ENCODE results near the gene SLC14A1.

SLC14A1 gene

DNA sequence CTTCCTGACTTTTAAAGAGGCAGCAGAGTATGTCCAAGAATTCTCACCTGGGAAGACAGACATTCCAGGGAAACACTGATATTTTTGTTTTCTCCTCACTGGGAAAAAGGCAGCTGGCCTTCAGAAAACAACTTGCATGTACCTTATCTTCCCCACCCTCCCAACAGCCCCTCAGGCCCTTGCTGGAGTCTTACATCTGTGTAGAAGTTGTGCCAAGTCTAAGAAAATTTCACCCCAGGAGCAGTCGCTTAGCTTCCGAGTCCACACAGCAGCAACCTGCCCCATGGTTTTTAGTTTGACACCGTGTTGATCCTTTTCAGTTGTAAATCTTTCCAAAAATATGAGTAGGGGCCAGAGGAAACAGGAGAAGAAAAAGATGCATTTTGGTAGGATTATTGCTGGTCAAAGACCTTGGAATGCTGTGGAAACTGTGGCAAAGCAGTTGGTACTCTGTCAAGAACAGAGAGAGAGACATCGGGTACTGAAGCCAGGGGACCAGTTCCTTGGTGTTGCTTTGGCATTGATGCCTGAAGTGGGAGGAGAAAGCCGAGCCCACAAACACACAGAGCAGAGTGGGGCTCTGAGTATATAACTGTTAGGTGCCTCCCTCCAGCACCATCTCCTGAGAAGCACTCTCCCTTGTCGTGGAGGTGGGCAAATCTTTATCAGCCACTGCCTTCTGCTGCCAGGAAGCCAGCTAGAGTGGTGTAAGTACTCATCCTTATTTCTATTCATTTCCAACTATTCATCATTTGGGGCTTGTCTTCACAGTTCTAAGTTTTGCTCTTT, at the start of gene SLC14A1:
TSS of gene SLC14A1 (plus strand) at position 615 of the 789 bp plus-strand sequence. CDS start 6,140 bp downstream, outside the sequence.
- DNase-seq = no peak

DNA sequence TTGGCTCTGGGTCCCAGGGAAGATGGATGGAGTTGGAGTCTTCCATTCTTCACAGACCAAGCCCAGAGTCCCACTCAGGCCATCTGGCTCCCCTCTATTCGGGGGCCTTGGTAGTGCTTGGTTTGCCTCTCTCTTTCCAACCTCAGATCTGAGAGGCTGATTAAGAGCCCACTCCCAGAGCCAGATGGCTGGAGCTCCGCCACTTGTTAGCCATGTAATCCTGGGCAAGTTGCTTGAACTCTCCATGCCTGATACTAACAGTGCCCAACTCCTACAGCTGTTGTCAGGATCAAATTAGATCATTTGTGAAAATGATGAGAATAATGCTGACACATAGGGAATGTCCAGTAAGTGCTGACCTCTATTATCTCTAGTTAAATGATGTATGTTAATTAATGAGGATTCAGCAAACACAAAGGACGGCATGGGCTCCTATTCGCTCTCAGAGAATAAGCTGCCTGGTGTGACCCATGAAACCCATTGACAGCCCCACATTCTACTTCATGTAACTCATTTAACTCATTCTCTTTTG, 46.6 kb upstream of the SLC14A1 start:
- no peak for DNase-seq

DNA sequence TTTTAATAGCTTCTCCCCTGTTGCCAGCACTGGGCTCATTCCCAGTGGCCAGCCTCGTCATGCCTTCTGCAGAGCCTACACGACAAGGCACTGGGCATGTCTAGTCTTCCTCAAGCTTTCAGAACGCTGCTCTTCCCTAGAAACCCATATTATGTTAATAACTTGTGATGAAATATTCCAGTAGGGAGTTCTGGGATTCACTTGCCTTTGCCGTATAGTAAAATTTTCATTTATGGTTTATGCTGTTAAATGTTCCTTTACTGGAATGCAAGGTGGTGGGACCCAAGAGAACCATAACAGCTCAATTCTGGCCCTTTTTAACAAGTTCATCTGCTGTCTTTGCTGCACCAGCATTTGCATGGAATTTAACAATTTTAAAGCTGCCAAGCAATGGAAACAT, 45.5 kb upstream of the SLC14A1 start:
- no peak for DNase-seq

DNA sequence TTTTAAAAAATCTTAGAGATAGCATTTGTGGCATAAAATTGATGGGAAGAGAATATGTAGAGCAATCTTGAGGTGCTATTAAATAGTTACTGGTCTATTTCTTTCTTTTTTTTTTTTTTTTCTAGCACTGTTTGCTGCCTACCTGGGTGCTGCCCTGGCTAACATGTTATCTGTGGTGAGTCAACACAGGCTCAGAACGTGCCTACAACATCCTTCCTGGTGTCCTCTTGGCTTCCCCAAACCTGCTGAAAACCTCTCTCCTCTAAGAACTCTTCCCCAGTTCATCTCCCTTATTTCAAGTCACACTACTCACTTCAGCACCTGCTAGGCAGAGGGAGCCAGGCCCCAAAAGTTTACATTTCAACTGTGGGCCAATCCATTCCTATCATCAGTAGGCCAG, 45.1 kb upstream of the SLC14A1 start:
- DNase-seq = no peak

DNA sequence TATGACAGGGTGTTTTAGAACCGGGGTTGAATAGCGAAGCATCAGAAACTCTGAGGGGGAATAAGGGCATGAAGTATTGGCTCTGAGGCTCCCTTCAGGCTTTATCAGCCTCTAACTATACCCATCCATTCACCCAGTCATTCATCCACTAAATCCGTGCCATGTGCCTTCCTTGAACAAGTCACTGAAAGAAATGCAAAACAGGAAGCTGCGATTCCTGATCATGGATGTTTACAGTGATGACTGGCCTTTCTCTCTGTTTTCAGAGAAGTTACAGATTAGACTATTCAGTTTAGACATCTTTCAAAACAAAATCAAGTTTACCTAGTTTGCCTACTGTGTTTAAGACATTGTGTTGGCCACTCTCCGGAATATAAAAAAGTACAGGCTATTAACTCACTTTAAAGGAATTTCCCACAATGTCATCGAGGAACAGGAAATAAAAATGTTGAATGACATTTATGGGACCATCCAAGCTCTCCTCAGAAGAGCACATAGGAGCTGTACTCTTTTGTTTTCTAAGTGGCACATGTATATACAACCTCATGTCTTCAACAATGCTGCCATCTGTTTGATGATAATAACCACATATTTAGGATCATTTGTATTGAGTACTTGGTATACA, 43.8 kb upstream of the SLC14A1 start:
- DNase-seq = no peak

GRCh38 chr18:45682181-45682580, 41.8 kb upstream of the SLC14A1 start:
- DNase-seq = no peak

DNA sequence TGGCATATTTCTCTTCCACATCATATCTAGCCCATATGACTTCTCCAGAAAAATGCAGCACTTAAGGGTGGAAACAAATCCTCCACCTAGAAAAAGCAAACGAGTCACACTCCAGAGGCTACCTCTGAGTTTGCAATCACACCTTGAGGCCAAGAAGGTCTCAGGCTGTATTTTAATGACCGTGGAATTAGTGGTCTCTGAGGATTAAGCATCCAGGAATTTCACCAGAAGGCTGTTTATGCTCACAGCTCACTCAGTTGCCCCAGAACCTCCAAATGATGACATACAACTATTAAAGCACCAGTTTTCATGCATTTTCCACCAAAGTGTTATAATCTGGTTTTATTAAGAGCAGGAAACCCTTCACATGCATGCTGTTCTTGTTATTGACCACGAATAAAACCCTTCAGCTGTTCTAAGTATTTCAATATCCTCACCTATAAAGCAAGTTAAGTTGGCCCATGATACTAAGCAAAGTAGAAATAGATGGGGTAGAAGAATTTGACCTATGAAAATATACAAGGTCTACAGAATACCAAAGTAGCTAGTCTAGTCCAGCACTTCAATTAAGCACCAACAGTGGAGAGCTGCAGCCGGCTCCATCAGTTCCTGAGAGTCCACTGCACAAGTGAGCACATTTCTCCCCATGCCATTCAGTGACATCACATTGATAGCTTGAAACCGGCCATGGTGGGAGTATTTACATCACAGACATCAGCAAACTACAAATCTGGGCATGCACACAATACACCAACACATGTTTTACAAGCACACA, 39.5 kb upstream of the SLC14A1 start:
- DNase-seq = no peak

- no peak for DNase-seq
Measured at GRCh38 chr18:45686891-45687611, 36.9 kb upstream of the SLC14A1 start.

- no peak for DNase-seq
Measured at GRCh38 chr18:45687621-45688020, 36.4 kb upstream of the SLC14A1 start.

DNA sequence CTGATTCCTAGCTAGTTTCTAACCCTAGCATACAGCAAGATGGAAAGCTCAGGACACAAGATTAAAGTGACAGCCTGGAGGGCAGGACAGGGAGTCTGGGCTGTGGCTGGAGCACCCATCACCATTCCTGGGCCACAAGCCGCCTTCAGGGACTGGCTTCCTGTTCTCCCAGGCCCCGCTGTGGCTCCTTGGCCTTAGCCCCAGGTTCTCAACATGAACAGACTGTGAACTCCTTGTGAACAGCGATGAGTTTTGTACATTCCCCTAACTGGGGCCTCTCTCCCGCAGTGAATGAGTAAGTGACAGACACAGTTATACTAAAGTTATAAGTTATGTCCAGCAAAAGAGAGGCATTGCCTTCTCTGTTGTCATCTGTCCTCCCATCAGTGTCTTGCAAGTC, 35.9 kb upstream of the SLC14A1 start:
- no peak for DNase-seq

GRCh38 chr18:45688833-45689232, 35.1 kb upstream of the SLC14A1 start:
- DNase-seq = no peak

DNA sequence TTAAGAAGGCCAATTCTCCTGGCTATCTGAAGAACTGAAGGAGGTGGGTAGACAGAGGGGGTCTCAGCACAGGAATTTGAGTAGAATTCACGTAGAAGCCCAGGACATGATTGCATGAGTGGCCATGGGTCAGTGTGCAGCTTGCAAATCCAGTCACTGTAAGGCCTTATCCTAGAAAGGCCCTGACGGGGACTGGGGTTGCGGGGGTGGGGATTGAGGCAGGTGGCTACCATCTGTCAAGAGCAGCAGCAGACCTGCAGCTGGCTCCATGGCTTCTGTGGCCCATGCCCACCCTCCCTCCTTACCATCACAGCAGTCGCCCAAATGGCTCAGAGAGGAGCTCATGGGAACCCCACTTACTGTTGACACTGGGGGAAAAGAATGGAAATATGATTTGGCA, 34.6 kb upstream of the SLC14A1 start:
- DNase-seq = no peak

DNA sequence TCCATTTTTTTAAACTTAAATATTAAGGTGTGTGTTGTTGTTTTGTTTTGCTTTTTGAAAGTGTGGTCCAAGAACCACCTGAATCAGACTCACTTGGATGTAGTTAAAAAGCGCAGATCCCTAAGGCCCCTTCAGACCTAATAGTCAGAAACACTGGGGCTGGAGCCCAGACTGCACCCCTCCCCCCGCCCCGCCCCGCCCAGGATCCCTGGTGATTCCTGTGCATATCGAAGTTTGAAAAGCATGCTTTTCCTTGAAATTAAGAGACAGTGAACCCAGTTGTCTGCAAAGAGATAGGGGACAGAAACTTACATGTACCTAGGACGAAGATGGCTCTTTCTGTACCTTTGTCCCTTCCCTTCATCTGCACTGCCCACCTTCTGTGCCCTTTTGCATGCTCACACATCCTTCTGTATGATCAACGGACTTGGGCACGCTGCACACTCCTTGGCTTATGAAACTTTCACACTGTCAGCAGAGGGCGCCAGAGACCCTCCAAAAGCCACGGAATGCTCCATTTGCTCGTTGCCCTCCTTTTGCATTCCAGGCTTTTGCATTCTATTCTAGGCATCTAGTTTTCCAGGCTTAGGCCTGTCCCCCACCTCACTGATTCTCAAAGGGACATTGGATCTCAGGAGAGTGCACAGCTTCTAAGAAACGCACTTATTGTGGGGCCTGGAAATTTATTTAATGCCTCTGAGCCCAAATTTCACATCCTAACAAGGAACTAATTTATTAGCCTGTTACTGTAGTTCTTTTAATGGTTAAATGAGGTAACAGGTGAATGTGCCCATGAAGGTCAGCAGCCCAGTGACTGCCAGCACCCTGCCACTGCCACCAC, 32.8 kb upstream of the SLC14A1 start:
- peak in 1 of 2 experiments; percentile 13 for DNase-seq

GRCh38 chr18:45691816-45692179, 32.2 kb upstream of the SLC14A1 start:
- DNase-seq = no peak

DNA sequence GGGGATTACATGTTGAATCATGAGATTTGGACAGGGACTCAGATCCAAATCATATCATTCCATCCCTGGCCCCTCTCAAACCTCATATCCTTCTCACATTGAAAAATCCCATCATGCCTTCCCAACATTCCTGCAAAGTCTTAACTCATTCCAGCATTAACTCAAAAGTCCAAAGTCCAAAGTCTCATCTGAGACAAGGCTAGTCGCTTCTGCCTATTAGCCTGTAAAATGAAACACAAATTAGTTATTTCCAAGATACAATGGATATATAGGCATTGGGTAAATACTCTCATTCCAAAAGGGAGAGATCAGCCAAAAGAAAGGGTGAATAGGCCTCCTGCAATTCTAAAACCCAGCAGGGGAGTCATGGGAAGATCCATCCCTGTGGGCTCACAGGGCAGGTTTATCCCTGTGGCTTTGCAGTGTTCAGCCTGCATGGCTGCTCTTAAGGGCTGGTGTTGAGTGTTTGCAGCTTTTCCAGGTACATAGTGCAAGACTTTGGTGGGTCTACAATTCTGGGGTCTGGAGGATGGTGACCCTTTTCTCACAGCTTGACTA, 21.2 kb upstream of the SLC14A1 start:
- no peak for DNase-seq

DNA sequence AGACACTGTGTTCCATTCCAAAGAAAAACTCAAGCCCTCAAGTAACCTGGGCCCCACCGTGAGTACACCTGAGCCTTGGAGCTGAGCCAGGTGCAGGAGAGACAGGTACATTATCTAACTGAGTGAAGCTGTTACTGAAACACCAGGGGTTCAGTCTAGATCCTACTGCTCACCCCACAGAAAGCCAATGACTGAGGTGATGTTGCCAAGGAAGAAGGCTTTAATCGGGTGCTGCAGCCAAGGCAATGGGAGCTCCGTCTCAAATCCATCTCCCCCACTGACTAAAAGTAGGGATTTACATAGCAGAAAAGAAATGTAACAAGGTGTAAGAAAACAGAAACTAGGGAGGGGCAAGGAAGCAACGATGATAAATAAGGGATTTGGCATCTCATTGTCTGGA, 15.2 kb upstream of the SLC14A1 start:
- DNase-seq = no peak

DNA sequence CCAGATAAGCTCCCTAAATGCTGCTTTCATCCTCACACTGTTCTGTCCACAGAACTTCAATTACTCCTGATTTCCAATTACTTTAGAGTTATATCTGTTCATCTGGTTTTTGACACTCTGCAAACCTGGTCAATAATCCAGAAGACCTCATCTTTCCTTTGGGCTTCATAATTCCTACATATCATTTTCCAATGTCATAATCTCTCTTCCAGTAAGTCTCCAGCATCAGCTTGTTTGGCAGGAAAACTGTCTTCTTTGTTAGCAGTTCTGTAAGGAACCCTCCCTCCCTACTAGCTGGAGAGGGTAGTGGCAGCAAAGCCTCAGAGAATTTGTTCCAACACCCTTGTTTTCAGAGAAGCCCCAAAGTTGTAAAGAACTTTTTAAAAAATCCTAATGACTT, 11.9 kb upstream of the SLC14A1 start:
- DNase-seq = no peak

- DNase-seq = no peak
Measured at GRCh38 chr18:45713239-45713638, 10.7 kb upstream of the SLC14A1 start.

DNA sequence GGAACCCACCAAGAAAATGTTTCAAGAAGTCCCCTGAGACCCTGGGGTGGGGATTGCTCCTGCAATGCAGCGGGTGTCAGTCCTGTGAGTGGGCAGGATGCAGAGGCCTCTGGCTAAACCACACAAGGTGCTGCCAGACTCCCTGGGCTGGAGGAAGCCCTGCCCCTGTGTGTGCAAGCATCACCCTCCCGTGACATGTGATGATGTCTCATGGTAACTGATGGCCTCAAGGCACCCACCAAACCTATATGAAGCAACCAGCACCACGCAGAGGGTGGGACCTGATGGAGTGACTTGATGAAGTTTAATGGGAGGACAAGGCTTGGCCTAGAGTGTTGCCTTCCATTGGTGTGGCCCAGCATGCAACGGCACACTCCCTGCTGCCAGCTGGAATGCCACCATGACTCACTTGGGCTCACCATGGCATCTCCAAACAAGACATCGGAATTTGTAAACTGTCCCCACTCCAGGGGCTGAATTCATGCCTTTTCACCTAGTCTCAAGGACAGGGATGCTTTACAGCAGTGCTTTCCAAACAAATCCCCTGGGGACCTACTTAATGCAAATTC, 8.7 kb upstream of the SLC14A1 start:
- DNase-seq = no peak

- DNase-seq = no peak
Measured at GRCh38 chr18:45719106-45719505, 4.9 kb upstream of the SLC14A1 start.

DNA sequence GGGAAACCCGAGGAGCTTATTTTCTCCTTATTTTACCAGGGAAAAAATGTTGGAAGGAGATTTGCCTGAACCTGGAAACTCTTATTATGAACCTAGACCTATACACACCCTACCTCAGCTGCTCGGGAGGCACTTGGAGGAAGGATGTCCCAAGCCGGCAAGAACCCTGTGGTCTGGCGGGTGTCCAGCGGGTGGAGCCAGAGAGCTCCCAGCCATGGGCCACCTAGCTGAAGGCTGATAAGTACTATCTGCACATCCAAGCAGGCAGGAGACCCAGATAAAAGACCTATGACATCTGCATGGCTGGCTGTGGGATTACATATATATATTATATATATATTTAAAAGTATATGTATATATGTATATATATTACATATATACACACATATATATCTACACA, 1.1 kb upstream of the SLC14A1 start:
- no peak for DNase-seq
